ENCODE measurements around the gene RCBTB2.

GRCh38 chr13:48502601-48503319, 30.1 kb downstream of the RCBTB2 start:
- TF ChIP-seq CTCF (IDR thresholded peaks at IDR 0.05) (no peak), POLR2A (IDR thresholded peaks at IDR 0.05) (no peak)

Measured in ovary (tissue), 3 donors.